Measurements from ENCODE around the gene ATXN7L1. TPM values are rescaled to one million over a fixed set of nuclear protein-coding genes. Genes with fewer than 3 reads are reported as not detected.

The ATXN7L1 gene
- total and polyA plus RNA-seq, 9 donors, result 5.0 to 17.6 (median 11.4) TPM

GRCh38 chr7:105637755-105638154 is 238.6 kb downstream of the ATXN7L1 start:
- 95 to 97% (median 95%) methylated on average over 8 of the region's 8 CpGs for WGBS, 3 donors

GRCh38 chr7:105636982-105637381 is 239.4 kb downstream of the ATXN7L1 start:
- 89 to 97% (median 96%) methylated on average over 8 of the region's 8 CpGs for WGBS, 3 donors
- no peak overlapping the region for H3K4me3 ChIP-seq
- H3K36me3 ChIP-seq, result no peaks in the 10 kb centered on the region
- no peak overlapping the region for H3K27ac ChIP-seq
- H3K9me3 ChIP-seq, result no peaks in the 10 kb centered on the region
- TF ChIP-seq POLR2A (IDR thresholded peaks at IDR 0.05) (no peak), CTCF (IDR thresholded peaks at IDR 0.05) (no peak)
- intact Hi-C loops (cut with DNase I), result no loop called here
- no peak for DNase-seq
- peaks cover 4% of the 10 kb centered on the region for H3K4me1 ChIP-seq (ENCODE audit: insufficient read depth)
- no peaks in the 10 kb centered on the region for H3K27me3 ChIP-seq

More at GRCh38 chr7:105637755-105638154, 238.6 kb downstream of the ATXN7L1 start:
- intact Hi-C loops (cut with DNase I), result no loop called here
- Histone ChIP-seq H3K4me1 (ENCODE audit: insufficient read depth) (peaks cover 4% of the 10 kb centered on the region), H3K36me3 (no peaks in the 10 kb centered on the region), H3K4me3 (no peak overlapping the region), H3K27ac (no peak overlapping the region), H3K27me3 (no peaks in the 10 kb centered on the region), H3K9me3 (no peaks in the 10 kb centered on the region)
- no peak for TF ChIP-seq POLR2A (IDR thresholded peaks at IDR 0.05)
- TF ChIP-seq EP300 (IDR thresholded peaks at IDR 0.05), result no peak
- TF ChIP-seq CTCF (IDR thresholded peaks at IDR 0.05), result no peak
- no peak for DNase-seq

GRCh38 chr7:105635197-105635596 is 241.2 kb downstream of the ATXN7L1 start:
- DNase-seq, result no peak
- intact Hi-C loops (cut with DNase I), result no loop called here
- WGBS, 3 donors, result 66 to 72% (median 71%) methylated on average over 6 of the region's 6 CpGs
- TF ChIP-seq EP300 (IDR thresholded peaks at IDR 0.05) (no peak), CTCF (IDR thresholded peaks at IDR 0.05) (no peak), POLR2A (IDR thresholded peaks at IDR 0.05) (no peak)
- Histone ChIP-seq H3K9me3 (no peaks in the 10 kb centered on the region), H3K4me3 (no peak overlapping the region), H3K27ac (no peak overlapping the region), H3K4me1 (ENCODE audit: insufficient read depth) (peaks cover 4% of the 10 kb centered on the region), H3K36me3 (no peaks in the 10 kb centered on the region), H3K27me3 (no peaks in the 10 kb centered on the region)

- DNase-seq, result no peak
Observed at GRCh38 chr7:105625986-105626385, 250.4 kb downstream of the ATXN7L1 start.

More at GRCh38 chr7:105625986-105626385, 250.4 kb downstream of the ATXN7L1 start:
- Histone ChIP-seq H3K36me3 (no peaks in the 10 kb centered on the region), H3K27ac (no peak overlapping the region), H3K9me3 (no peaks in the 10 kb centered on the region), H3K27me3 (no peaks in the 10 kb centered on the region), H3K4me1 (ENCODE audit: insufficient read depth) (no peaks in the 10 kb centered on the region), H3K4me3 (no peak overlapping the region)
- intact Hi-C loops (cut with DNase I), result no loop called here
- TF ChIP-seq EP300 (IDR thresholded peaks at IDR 0.05), result no peak
- no peak for TF ChIP-seq POLR2A (IDR thresholded peaks at IDR 0.05)
- no peak for TF ChIP-seq CTCF (IDR thresholded peaks at IDR 0.05)
- WGBS, 3 donors, result 63 to 92% (median 69%) methylated on average over 2 of the region's 2 CpGs
